Measurements from ENCODE around the gene RSPO3.

The RSPO3 gene

GRCh38 chr6:127164036-127164435, 45.6 kb downstream of the RSPO3 start:
- no peak for DNase-seq

GRCh38 chr6:127164565-127164964, 46.1 kb downstream of the RSPO3 start:
- DNase-seq, result no peak

GRCh38 chr6:127173156-127173940, 54.9 kb downstream of the RSPO3 start:
- no peak for DNase-seq

GRCh38 chr6:127176146-127176545, 57.7 kb downstream of the RSPO3 start:
- DNase-seq, result no peak

DNA sequence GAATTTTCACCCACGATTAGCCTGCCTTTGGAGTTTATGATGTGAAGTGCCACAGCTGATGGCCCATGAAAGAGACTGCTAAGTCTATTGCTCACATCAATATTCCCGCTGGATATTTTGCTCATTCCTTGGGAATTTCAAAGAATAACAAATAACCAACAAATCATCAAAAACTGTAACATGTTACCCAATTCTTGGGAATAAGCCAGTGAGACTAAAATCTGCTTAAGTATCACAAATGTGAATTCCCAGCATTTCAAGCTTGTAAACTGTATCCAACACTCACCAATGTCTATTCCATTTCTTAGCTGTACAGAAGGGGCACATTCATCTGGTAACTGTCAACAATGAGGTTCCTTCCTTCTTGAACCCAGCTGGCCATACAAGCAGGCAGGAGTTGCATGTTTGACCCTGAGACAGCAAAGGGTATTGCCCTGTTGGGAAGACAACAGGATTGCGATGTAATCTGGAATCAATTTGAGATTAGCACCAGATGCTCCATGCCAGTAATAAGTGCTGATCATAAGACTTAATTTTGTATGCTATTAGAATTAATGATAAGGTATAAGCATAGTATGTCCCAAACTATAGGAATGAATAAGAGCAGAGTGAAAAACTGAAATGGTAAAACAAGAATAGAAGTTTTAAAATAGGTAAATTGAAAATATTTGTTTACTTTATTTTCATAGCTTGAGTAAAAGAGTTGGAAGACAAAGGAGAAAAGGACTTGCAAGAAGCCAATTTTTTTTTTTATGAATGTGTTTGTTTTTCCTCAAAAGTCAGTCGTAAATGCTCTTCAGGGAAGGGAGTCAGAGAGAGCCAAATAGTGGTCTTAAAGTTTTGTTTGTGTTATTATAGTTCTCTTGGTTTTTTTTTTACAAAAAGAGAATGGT, 58.8 kb downstream of the RSPO3 start:
- no peak for DNase-seq

DNA sequence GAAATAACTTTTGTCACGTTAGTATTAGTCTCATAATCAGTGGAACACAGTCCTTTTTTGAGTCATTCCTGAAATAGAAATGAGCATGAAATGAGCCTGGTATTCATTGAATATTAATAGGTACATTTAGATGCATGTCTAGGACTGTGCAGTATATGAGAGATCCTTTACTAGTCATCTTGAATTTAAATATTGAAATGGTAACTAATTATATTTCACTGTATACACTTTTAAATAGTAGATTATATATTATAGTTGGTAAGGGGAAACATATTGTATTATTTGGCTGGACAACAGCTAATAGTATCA, 59.4 kb downstream of the RSPO3 start:
- DNase-seq, result no peak

GRCh38 chr6:127178746-127179145, 60.3 kb downstream of the RSPO3 start:
- no peak for DNase-seq

- no peak for DNase-seq
These were observed 62.0 kb downstream of the RSPO3 start for GRCh38 chr6:127180426-127180825.

- no peak for DNase-seq
These were observed 64.0 kb downstream of the RSPO3 start for GRCh38 chr6:127182501-127182900.

DNA sequence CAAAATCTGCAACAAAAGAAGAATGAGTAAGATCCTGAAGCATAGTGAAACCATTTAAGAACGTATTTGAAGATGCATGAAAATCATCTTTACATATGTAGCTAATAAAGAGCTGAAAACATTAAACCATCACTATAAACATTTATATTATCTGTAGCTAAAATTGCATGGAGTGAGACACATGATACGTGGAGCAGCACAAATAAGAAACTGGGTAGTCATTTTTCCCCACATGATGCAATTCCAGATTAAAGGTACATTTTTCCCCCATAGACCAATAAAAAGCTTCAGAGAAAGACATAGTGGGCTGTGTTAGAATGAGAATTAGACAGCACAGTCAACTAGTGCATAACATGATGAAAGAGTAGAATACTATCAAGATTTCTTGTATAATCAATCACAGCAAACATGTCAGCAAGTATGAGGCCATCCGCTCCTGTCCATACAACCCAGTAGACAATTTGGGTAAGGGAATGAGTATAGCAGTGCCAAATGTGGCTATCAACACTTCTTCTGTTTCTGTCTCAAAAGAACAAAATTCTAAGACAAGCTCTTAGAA, 67.0 kb downstream of the RSPO3 start:
- no peak for DNase-seq

GRCh38 chr6:127186889-127187288, 68.4 kb downstream of the RSPO3 start:
- DNase-seq, result no peak

DNA sequence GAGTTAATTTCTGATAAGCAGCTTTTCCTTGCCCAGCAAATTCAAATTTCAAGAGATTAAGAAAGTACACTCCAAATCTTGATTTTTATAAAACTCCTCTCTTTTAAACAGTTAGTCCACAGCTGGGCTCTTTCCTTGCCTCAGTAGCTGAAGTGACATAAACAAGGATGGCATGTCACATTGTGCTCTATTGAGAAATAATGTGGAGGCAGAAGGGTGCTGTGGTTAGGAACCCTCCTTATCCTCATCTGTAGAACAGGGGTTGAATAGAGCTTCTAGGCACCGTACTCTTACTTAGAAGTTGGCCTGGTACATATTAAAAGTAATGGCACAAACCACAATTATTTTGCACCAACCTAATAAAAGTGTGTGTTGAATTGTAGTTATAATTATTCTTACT, 70.3 kb downstream of the RSPO3 start:
- DNase-seq, result no peak

- no peak for DNase-seq
These were observed 72.1 kb downstream of the RSPO3 start for GRCh38 chr6:127190552-127190951.

DNA sequence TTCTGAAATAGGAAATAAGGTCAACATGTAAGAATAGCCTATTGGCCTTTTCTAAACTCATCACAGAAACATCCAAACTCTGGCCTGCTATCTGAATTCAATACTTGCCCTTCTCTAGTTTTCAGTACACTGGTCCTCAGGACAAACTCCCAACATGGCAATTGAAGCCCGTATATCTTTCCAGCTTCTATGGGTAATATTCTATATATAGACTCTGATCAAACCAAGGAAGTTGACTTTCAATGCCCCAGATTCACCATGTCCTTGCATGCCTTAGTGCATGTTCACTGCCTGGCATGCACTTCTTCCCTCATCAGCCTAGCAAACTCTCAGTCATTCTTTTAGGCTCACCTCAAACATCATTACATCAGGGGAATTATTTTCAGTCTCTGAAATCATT, 73.2 kb downstream of the RSPO3 start:
- DNase-seq, result no peak

GRCh38 chr6:127192911-127193541, 74.6 kb downstream of the RSPO3 start:
- DNase-seq, result no peak

DNA sequence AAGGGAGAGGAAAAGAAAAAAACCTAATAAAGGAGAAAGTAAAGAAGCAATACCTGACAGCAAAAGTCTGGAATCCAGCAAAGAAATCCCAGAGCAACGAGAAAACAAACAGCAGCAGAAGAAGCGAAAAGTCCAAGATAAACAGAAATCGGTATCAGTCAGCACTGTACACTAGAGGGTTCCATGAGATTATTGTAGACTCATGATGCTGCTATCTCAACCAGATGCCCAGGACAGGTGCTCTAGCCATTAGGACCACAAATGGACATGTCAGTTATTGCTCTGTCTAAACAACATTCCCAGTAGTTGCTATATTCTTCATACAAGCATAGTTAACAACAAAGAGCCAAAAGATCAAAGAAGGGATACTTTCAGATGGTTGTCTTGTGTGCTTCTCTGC, 77.4 kb downstream of the RSPO3 start:
- no peak for DNase-seq

- no peak for DNase-seq
These were observed 80.1 kb downstream of the RSPO3 start for GRCh38 chr6:127198549-127198948.

DNA sequence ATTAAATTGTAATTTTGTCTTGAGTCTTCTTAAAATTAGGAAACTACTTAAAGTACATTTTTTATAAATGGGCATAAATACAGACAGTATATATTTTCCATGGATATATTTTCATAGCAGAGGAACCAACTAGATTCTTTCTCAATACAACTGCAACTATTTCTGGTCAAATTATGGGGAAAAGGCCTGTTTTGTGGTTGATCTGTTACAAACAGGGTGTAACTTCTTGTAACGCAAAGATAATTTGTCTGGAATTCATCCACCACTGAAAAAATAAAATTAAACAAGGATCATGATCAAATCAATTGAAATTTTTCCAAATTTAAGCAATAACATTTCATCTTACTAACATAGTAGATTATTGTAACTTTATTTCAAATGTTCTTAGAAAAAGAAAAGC, 81.0 kb downstream of the RSPO3 start:
- DNase-seq, result no peak

DNA sequence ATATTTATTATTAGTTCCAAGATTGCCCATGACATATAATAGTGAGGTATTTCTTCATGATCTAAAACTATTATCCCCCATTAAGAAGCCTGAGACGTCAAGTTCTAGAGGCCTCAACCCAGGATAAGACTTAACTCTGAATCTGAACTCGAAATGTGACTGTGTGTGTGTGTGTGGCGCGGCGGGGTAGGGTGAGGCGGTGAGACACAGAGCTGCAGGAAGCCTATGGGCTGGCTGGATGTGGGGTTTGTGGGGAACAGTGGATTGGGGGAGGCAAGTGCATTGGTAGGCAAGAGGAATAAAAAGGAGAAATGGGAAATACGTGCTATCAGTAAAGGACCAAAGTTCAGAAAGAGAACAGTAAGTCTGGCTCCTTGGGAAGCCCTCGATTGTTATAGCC, 81.6 kb downstream of the RSPO3 start:
- DNase-seq, result no peak

DNA sequence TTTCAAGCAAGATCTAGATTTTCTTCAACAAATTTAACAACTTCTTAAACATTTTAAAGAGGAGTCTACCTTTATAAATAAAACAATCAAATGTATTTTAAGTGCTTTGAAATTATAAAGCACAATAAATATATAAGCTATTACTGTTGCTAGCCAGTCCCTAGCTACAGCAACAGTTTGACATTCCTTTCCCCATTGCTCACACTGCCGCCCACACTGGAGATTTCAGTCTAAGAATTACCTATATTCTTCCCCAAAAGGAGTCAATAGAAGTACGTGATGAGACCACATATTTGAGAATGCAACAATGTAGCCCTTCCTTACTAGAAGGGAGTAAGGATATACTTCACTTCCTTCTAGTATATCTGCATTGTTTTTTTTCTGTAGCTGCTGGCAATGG, 82.8 kb downstream of the RSPO3 start:
- no peak for DNase-seq

DNA sequence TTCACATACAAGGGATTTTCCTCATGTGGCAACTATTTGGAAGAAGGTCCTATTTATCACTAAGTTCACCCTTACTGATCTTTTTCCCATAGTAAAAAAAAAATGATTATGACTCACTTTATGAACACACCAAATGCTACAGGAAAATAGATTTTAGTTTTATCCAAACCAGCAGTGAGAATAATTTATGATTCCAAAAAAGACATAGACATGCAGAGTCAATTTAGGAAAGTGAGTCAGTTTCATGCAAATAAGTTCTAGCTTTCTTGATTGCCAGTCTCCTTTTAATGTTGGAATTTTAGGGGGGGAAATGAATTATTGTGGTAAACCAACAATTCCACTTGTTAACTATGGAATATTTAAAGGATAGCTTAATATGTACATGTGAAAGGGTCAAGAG, 84.2 kb downstream of the RSPO3 start:
- DNase-seq, result no peak

DNA sequence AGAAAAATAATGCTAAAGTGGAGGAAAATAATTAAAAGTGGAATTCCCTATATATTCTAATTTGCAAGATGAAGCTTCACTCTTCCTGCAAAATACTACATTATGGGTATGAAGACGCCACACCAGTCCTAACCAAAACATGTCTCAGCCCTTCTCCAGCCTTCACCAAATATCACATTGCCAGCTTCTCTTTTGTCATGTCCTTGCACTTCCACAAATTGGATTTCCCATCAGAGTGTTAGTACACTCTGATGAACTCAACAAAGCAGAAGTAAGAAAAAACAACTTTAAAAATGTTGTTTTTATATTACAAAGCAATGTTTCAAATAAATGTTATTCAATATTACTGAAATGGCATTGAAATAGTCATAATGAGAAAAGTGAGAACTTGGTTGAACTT, 85.8 kb downstream of the RSPO3 start:
- no peak for DNase-seq

GRCh38 chr6:127205036-127205435, 86.6 kb downstream of the RSPO3 start:
- DNase-seq, result no peak

All from cerebellar nuclear complex (tissue), 1 donor.